Activated naive CD4-positive, alpha-beta T cell (primary cell): Measurements from ENCODE around the gene RNU4-1.
"Not testable (repeated sequence)": the region's sequence is repeated elsewhere in the genome, so short reads cannot be mapped to it uniquely, and the experiment has no call there.

Experiments
- DNase-seq, 4 experiments: peaks; one replicate each; lab custom pipeline; 2025; lab: John Stamatoyannopoulos, UW

RNU4-1 gene

GRCh38 chr12:120258323-120258896, 34.6 kb downstream of the RNU4-1 start:
- DNase-seq, result no peak

- DNase-seq, result no peak
Measured at GRCh38 chr12:120257041-120257821, 35.8 kb downstream of the RNU4-1 start.

- no peak for DNase-seq
Measured at GRCh38 chr12:120254809-120255208, 38.2 kb downstream of the RNU4-1 start.

- peak in 1 of 4 experiments; percentile 13 for DNase-seq
Measured at GRCh38 chr12:120253313-120253712, 39.7 kb downstream of the RNU4-1 start.

- peak in 3 of 4 experiments; percentile 17 to 55 (median 50) for DNase-seq
Measured at GRCh38 chr12:120252071-120252906, 40.7 kb downstream of the RNU4-1 start.

DNA sequence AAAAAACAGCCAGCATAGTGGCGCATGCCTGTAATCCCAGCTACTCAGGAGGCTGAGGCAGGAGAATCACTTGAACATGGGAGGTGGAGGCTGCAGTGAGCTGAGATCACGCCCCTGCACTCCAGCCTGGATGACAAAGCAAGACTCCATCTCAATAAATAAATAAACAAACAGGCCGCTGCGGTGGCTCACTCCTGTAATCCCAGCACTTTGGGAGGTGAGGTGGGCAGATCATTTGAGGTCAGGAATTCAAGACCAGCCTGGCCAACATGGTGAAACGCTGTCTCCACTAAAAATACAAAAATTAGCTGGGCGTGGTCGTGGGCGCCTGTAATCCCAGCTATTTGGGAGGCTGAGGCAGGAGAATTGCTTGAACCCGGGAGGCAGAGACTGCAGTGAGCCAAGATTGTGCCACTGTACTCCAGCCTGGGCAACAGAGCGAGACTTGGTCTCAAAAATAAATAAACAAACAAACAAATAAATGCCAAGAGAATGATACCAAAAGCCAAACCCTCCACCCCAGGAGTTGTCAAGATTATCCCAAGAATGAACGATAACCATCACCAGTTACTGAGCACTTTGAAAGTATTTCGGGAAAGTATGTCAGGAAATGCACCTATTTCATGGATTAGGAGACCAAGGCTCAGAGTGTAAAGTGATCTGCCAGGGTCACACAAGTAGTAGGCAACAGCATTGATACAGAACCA, 41.5 kb downstream of the RNU4-1 start:
- DNase-seq, result not testable (repeated sequence)

DNA sequence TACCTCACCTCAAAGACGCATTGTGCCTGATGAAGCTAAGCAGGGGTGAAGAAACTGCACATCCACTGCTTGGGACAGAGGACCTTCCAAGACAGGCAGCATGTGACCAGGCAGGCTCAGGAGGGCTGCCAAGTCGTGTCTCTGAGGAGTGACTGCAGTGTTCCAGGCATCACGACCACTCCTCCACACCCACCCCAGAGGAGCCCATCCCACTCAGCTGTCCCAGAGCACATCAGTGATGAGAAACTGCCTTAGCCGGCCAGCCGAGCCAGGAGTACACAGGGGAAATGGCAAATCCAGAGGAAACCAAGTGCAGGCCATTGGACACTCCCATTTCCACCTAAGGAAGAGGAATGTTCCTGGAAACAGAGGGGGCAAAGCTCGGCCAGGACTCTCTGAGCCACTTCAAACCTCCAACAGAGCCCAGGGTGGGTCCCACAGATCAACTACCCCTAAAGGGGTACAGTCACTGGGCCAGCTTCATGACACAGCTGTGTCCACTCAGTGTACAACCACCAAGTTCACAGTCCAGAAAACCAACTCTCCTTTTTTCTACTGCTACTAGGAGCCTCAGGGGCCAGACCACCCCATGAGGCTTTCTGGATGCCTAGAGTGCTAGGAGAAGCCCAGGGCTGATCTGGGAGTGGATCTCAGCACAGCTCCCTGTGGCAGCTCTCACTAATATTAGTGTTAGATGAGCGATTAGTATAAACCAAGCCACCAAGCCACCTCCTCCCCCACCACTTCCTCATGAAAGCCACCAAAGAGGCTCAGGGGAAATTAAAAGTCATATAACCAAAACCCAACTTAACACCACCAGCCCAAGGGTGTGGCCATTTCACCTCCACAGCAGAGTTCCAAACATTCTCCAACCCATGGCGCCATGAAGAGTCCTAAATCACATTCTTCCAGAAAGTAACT, 42.9 kb downstream of the RNU4-1 start:
- no peak for DNase-seq

- DNase-seq, result no peak
Measured at GRCh38 chr12:120249266-120249874, 43.7 kb downstream of the RNU4-1 start.

DNA sequence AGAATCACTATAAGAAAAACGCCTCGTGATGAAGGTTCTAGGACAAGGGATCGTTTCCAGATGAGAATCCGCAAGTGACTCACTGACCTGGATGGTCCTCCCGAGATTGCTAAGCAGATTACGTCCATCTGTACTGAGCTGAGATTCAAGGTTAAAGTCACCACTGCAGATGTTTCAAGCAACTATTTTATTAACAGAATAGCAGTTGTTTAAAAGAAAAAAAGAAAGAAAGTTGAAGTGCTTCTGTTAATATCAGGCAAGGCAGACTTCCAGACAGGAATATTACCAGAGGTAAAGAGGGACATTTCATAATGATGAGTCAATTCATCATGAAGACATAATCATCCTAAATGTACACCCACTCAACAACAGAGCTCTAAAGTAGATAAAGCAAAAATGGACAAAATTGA, 45.4 kb downstream of the RNU4-1 start:
- DNase-seq, result no peak

DNA sequence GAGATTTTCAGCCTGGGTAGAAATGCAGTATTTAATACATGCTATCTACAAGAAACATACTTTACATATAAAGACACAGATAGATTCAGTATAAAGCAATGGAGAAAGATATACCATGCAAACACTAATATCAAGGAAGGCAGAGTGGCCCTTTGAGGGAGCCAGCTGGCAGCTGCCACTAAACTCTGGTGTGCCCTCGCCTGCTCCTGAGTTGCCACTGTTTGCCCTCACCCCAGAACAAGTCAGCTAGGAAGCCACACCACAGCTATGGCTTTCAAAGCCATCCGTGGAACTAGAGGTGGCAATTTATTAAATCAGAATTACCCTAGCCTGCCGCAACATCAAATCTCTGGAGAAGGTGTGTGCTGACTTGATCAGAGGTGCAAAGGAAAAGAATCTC, 45.9 kb downstream of the RNU4-1 start:
- no peak for DNase-seq

GRCh38 chr12:120246705-120247104, 46.3 kb downstream of the RNU4-1 start:
- not testable (repeated sequence) for DNase-seq
